RCC 7860 (cell line): Measurements from ENCODE around the gene TEX19.

ENCODE experiments used
- DNase-seq: peaks from one replicate; pipeline ENCODE4 v3.0.0-alpha.2; 2015; ENCODE audit warnings: low spot score
- FAIRE-seq: peaks from 2 replicates; lab custom pipeline; 2012; peaks lifted over from hg19 to GRCh38; lab: Jason Lieb, UNC

Gene TEX19

DNA sequence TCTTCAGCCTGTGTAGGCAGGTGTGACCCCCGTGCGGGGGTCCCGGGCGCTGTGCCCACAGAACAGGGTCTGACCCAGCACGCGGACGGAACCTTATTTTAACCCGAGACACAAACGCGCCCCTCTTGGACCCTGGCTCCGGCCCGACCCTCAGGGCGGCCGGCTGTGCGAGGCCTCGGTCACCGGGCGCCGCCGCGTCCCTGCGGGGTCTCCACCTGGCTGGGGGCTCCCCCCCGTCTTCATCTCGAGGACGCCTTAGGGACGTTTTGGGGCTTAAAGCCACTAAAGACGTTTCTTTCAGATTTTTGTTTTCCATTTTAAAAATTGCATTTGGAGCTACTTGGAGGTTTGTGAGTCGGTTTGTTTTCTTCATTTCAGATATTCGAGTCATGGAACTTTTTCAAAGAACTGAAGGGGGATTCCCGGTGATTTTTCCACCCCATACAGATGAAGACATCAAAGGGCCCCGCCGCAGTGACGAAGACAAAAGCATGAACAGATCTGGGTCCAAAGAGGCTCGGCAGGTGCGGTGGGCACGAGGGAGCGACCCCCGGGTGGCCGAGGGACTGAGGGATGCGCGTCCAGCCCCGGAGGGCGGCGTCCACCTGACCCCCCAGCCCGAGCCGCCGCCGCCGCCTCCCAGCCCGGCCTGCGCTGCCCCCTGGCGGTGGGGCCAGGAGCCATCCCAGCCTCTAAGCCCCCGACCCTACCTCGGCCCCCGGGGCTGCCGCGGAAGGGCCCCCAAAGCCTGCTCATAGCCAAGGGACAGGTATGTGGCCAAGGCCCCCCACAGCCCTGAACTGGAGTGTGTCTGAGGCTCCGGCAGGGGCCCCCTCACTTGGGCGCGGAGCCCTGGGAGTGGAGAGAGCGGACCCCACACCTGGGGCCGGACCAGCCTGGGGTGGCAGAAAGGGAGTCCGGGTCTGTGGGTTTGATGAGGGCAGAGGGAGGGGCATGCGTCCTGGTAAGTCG, 37.8 kb upstream of the TEX19 start:
- DNase-seq, result no peak
- FAIRE-seq, result no peak

DNA sequence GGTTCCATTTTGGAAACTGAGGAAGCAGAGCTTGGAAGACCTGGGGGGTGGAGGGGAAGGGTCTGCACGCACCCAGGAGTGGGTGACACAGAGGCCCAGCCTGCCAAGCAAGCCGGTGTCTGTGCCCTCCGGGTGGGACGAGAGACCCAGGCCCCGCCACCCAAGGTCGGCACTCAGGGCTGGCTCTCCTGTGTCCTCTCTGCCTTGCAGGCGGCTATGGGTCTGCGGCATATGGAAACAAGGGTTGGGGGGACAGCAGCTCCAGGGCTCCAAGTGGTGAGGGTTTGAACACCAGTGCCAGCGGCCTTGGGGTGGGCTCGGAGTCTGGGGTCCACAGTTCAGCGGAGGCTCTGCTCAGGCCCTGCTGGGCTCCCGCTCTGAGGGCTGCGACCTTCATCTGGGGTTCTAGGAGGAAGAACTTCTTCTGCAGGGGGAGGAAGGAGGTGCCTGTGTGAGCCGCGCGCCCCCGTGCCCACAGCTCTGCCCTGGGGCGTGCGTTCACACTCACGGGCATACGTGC, 37.0 kb upstream of the TEX19 start:
- no peak for FAIRE-seq

DNA sequence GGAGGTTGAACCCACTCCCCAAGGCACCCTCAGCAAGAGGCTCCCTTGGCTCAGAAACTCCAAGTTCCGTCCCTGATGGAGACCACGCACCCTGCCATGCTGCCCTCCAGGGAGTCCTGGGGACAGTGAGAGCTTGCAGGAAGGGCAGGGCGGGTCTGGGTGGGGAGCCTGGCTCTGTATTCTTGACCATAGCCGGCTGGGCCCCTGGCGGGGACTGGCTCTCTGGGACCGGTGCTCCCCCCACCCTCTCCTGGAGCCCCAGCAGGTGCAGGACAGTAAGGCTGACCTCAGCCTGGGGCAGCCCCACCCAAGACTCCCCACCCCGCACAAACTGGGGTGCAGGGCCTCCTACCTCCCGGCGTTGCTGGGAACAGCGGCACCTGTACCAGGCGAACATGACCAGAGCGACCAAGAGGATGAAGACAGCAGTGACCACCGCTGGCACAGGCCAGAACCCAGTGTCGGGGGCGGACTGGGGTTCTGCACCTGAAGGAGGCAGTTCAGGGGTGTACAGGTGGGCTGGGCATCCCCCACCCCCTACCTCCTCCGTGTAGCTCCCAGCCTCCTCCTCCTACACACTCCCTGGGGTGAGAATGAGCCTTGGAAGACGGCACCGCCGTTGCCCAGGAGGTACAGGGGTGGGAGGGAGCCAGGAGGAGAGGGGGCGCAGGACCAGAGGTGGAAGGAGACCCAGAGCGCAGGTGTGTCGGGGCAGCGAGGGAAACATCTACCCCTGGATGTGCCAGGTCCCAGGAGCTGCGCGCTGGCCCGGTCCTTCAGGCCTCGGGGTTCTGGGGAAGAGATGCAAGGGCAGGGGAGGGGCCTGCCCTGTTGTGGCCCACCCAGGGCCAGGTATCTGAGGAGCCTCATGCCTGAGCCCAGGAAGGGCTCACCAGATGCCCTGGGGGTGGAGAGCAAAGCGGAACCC, 36.3 kb upstream of the TEX19 start:
- DNase-seq (no peak), FAIRE-seq (no peak)

More for the DNA sequence above, 37.0 kb upstream of the TEX19 start:
- no peak for DNase-seq

DNA sequence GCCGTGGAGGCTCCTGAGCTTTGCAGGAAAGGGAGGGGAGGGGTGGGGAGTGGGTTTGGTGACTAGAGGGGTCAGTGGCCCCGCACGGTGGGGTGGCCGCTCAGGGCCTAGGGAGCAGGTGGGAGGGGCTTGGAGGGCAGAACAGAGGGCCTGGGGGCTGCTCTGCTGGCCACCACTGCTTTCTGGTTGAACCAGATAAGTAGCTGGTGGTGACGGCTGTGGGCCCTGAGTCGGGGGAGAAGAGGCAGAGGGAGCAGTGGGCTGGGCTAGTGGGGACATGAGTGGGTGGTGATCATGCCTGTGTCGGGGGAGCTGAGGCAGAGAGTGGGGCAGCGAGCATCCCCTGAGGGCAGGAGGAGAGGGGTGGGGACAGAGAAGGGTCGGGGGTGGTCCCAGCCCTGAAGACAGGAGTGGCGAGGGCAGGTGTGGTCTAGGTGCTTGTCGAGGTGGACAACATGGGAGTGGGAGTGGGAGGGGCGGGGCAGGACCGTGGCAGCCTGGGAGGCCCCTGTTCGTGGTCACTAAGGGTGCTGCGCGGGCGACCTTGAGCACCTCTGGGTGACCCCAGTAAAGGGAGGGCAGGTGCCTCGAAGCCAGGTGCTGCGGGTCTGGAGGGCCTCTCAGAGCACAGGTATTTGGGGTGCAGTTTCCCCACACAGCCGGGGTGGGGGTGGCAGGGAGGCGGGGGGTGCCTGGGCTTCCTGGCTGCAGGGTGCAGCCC, 35.4 kb upstream of the TEX19 start:
- FAIRE-seq (no peak), DNase-seq (no peak)

DNA sequence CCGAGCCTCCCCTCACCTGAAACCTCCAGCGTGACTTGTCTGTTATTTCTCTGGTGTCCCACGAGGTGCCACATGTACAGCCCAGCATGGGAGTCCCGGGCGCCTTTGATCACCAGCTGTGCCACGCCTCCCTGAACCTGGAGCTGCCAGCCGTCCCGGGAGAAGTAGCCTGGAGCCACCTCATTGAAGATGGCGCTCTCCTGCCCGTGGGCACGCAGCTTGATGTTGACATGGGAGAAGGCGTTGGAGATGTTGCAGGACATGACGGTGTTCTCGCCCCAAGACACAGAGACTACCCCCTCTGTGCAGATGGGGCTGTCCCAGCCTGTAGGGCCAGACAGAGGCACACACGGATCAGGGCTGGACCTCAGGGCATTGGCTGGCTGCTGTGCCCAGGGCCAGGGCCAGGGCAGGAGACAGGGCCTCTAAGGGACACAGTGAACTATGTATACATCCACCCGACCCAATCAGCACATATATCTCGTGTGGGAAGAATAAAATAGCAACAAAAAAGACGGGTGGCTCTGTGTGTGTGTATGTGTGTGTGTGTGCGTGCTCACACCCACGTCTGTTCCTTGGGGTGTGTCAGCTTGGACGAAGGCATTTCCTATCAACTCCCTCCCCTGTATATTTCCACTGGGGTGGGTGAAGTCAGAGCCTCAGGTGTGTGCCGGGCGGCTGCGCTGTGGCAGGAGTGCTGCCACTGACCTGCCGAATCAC, 34.3 kb upstream of the TEX19 start:
- no peak for DNase-seq

DNA sequence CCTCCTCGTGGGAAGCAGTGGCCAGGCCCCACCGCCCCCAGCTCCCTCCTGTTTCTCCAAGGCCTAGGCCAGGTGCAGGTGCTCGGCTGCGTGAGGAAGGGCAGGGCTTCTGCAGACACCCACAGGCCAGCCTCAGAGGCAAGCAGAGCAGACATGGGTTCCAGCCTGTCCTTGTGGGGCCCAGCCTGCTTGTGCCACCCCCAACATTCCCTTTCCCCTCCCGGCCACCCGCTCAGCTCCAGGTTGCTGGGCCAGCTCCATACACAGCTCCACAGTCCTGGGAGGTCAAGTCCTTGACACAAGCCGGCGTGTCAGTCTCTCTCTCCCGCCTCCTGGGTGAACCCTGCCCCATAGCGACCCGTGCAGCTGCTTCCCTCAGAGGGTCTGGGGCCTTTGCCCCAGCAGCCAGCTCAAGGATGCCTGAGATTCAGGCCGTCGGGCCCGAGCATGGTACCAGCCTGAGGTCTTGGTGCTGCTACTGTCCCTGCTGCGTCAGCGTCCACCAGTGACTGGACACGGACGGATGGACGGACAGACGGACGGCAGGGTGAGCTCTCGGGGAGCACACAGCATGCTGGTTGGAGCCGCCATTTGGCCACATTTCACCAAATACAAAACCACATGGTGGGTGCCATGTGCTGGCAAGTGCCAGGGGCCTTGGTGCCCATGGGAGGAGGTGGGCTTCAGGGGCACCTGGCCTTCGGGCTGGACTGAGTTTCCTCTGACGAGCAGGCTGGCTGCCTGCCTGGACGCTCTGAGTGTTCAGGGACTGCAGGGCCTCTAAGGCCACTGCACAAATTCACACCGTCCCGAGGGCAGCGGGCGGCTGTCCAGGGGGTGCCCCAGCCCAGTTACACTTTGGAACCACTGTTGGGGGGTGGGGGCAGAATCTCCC, 33.5 kb upstream of the TEX19 start:
- DNase-seq (no peak), FAIRE-seq (no peak)

More for the DNA sequence above, 34.3 kb upstream of the TEX19 start:
- no peak for FAIRE-seq

DNA sequence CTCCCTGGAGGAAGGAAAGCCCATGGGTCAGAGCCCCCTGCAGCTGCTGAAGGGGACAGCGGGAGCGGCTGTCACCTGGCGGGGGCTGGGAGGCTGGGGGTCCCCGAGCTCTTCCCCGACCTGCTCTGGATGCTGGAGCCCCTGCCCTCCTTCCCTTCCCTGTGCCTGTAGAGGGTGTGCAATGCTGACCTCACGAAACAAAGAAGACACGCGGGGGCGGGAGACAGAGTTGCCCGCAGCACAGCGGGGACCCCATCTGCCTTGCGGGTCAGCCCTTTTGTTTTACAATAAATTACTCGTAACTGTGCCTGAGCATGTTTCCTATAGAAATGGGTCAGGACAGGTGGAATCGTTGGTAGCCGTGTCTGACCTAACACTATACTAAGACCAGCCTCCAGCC, 31.8 kb upstream of the TEX19 start:
- DNase-seq, result no peak
- FAIRE-seq, result no peak

DNA sequence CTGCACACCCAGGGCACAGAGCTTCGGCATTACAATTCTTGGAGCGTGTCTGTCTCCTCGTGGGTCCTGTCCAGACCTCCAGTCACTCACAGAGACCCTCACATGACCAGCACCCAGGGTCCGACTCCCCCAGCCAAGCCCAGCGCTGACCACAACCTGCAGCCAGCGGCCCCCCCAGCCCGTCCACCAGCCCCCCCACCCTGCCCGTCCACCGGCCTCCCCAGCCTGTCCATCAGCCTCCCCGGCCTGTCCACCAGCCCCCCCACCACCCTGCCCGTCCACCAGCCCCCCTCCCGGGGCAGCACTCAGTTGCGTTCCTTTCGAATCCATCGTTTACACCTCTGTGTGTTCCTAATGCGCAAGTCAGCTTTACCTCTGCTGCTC, 31.3 kb upstream of the TEX19 start:
- FAIRE-seq (no peak), DNase-seq (no peak)

DNA sequence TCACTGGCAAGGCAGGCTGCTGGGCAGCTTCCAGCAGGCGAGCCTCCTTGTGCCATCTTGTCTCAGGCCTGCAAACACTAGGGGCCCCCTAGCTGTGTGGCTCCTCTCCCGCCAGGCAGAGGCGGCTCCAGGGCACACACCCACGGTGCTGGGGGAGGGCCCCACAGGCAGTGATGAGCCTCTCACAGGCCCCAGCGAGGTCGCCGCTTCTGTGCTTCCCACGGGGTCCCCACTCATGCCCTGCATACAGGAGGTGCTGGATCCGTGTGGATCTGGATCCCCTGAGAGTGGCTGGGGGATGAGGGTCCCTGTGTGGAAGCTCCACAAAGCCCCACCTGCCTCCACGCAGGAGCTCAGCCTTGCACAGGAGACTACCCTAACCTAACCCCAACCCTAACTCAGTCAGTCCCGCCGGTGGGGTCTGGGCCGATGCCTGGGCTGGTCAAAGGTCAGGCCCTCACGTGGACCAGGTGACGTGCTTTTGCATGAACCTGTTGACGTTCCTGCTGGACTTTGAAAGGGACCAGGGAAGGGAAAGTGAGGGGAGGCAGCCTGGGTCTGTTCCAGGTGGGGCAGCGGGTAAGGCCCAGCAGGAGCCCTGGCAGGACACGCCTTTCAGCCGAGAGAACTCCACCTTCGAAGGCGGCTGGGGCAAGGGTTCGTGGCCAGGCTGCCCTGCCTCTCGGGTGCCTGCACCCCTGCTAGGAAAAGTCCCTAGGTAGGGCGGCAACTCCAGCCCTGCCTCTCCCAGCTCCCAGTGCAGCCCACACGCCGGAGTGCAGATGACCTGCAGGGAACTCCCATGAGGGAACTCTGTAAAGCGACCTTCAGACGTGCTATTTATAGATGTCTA, 30.7 kb upstream of the TEX19 start:
- FAIRE-seq, result no peak

DNA sequence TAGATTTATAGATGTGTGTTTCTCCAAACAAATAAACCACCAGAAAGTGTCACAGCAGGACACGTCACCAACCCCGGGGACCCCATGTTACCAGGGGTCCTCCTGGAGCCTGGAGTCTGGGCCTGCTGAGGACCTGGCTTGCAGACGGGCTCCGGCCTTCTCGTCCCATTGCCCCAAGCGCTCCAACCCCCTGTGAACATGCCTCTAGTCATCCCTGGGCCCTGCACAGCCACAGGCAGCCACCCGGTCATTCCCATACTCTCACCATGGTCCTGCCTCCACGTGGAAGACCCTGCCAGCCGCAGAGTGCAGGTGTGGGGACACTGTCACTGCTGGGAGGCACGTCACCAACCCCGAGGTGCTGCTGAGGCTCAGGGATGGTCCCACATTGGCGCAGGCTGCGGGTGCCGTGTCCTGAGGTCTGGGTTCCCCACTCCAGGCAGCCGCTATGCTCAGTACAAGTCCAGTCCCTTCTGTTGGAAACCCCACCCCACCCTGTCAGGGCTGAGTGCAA, 30.0 kb upstream of the TEX19 start:
- FAIRE-seq, result no peak
- no peak for DNase-seq

More for the DNA sequence above, 30.7 kb upstream of the TEX19 start:
- DNase-seq, result no peak

DNA sequence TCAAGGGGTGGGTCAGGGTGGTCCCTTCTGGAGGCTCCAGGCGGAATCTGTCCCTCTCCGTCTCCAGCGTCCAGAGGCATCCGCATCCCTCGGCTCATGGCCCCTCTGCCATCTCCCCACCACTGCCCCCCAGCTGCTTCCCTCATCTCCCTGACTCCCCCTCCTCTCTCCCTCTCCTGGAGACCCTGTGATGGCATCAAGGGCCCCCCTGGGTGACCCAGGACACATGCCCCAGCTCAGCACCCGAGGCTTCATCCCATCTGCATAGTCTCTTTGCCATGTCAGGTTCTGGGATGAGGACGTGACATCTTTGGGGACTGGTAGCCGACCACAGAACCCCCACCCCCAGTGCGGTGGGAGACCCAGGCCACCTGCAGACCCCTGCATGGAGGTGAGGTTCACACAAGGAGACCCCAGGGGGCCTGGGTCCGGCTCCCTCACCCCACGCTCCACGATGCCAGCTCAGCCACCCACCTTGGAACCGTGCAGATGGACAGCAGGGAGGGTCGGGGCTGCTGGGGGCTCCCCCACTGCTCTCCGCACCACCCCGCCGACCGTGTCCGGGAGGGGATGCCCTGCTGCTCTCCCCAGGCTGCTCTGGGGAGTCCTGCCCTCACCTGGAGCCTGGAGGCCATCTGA, 29.2 kb upstream of the TEX19 start:
- DNase-seq (no peak), FAIRE-seq (no peak)

DNA sequence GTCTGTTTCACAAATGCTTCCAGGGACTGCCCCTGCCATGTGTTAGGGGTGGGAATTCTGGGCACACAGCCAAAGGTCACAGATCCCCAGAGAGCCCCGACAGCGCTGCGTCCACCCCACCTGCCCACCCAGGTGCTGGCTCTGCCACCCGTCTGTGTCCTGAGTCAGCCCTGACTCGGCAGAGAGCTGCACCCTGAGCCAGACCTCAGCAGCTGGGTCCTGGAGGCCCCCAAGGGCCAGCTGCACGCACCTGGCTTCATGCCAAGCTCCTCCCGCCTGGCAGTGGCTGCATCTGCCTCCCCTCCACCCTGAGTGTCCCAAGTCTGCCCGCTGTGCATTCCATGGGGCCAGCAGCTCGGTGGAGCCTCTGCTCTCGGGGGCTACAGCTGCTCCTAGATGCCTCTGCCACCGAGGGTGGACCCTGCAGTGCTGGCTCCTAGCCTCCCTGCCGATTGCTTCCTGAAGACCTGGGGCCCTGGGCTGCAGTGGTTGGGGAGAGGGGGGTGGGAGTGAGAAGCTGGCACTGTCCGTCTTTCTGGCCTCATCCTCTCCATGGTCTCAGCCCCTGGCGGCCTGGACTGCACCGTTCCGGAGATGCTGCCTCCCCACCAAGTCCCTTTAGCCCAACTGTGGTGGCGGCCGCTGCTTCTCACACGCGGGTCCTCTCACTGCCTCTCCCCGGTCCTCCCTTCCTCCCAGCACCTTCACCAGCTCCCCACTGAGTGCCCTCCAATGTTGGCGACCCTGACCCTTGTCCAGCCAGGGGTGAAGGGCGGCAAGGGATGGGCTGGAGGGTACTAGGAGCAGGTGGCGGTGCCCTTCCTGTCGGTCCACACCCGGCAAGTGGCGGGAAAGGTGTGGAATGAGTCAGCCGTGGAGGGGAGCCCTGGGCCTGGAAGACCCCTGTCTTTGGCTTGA, 28.5 kb upstream of the TEX19 start:
- DNase-seq (peak; percentile 57), FAIRE-seq (no peak)

DNA sequence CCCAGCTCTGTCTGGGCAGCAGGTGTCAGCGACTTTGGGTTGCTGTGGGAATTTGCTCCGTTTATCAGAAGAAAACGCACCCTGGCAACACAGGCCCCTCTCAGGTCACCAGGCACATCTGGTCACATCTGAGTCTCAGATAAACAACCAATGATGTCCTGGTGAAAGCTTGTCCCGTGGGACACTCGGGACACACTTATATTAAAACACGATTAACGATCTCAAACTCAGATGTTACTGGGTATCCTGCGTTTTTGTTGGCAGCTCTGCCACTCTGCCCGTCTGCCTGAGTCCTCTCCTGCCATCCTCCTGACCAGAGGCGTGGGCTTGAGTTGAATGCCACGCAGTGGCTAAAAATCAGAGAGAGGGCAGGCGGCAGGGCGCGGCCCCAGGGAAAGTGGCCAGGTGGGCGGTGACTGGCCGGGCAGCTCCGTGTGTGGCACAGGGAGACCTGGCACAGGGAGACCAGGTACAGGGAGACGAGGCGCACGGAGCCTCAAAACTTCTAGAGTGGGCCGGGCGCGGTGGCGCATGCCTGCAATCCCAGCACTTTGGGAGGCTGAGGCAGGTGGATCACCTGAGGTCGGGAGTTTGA, 27.6 kb upstream of the TEX19 start:
- DNase-seq (no peak), FAIRE-seq (no peak)

DNA sequence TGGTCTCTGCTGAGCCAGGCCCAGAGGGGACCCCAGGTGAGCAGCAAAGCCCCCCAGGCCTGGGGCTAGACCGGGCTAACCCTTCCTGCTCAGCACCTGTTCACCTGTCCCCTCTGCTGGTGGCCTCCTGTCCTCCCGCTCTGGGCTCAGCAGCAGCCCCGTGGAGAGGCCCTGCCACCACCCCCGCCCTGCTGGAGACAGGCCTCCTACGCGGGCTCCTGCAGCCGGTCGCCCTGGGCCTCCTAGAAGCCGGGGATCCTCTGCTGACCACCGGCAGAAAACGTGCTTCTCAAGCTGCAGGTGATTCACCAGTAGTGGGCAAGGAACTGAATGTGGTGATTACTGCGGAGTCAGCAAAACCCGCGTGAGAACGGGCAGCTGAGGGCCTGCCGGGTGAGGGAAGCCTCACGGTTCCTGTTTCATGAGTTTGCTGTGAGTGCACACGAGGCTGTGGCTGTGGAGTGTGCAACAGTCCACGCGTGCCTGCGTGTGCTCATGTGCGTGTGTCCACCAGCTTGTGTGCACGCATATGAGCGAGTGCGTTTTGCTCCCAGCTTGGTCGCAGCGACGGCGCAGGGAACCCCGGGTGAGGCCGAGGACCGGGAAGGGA, 26.3 kb upstream of the TEX19 start:
- FAIRE-seq, result no peak
- DNase-seq, result peak; percentile 61
